ENCODE measurements around the gene ADAM12. TPM values are rescaled to one million over a fixed set of nuclear protein-coding genes. Genes with fewer than 3 reads are reported as not detected.

The ADAM12 gene
- total and polyA plus RNA-seq, 4 donors, result 0.03 to 0.33 (median 0.19) TPM

GRCh38 chr10:126080291-126080825 lies 307.9 kb downstream of the ADAM12 start:
- H3K27ac ChIP-seq (ENCODE audit: low read depth in 1 of 2, low read length in 2 of 2), result no peak overlapping the region
- H3K9ac ChIP-seq (ENCODE audit: low read depth in 1 of 2, low read length in 2 of 2), result no peak overlapping the region
- no peak for DNase-seq (ENCODE audit: low spot score)
- no peak for TF ChIP-seq HNF4G (IDR thresholded peaks at IDR 0.05)
- TF ChIP-seq, protein P1, sequence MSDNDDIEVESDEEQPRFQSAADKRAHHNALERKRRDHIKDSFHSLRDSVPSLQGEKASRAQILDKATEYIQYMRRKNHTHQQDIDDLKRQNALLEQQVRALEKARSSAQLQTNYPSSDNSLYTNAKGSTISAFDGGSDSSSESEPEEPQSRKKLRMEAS (IDR thresholded peaks at IDR 0.05), result no peak
- no peak for TF ChIP-seq CTCF (IDR thresholded peaks at IDR 0.05; ENCODE audit: low read depth, low read length, missing input control)
- TF ChIP-seq RXRA (IDR thresholded peaks at IDR 0.05), result no peak
- TF ChIP-seq EGR1 (IDR thresholded peaks at IDR 0.05; ENCODE audit: low read depth in 2 of 2), result no peak
- no peak for TF ChIP-seq RAD21 (IDR thresholded peaks at IDR 0.05)
- no peak for TF ChIP-seq ATF3 (IDR thresholded peaks at IDR 0.05)
- no peak for TF ChIP-seq JUND (IDR thresholded peaks at IDR 0.05)
- no peak for TF ChIP-seq YY1 (IDR thresholded peaks at IDR 0.05)
- no peak for TF ChIP-seq FOXA2 (IDR thresholded peaks at IDR 0.05)
- TF ChIP-seq, protein P2, sequence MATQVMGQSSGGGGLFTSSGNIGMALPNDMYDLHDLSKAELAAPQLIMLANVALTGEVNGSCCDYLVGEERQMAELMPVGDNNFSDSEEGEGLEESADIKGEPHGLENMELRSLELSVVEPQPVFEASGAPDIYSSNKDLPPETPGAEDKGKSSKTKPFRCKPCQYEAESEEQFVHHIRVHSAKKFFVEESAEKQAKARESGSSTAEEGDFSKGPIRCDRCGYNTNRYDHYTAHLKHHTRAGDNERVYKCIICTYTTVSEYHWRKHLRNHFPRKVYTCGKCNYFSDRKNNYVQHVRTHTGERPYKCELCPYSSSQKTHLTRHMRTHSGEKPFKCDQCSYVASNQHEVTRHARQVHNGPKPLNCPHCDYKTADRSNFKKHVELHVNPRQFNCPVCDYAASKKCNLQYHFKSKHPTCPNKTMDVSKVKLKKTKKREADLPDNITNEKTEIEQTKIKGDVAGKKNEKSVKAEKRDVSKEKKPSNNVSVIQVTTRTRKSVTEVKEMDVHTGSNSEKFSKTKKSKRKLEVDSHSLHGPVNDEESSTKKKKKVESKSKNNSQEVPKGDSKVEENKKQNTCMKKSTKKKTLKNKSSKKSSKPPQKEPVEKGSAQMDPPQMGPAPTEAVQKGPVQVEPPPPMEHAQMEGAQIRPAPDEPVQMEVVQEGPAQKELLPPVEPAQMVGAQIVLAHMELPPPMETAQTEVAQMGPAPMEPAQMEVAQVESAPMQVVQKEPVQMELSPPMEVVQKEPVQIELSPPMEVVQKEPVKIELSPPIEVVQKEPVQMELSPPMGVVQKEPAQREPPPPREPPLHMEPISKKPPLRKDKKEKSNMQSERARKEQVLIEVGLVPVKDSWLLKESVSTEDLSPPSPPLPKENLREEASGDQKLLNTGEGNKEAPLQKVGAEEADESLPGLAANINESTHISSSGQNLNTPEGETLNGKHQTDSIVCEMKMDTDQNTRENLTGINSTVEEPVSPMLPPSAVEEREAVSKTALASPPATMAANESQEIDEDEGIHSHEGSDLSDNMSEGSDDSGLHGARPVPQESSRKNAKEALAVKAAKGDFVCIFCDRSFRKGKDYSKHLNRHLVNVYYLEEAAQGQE (IDR thresholded peaks at IDR 0.05), result no peak
- TF ChIP-seq HNF4A (conservative IDR thresholded peaks at IDR 0.05), result no peak
- TF ChIP-seq NR2F2 (IDR thresholded peaks at IDR 0.05), result no peak
- no peak for TF ChIP-seq SP1 (IDR thresholded peaks at IDR 0.05)
- TF ChIP-seq GABPA (IDR thresholded peaks at IDR 0.05 in 1 of 2, conservative IDR thresholded peaks at IDR 0.05 in 1 of 2), result no peak
- no peak for TF ChIP-seq TAF1 (conservative IDR thresholded peaks at IDR 0.05)
- TF ChIP-seq, protein P3, sequence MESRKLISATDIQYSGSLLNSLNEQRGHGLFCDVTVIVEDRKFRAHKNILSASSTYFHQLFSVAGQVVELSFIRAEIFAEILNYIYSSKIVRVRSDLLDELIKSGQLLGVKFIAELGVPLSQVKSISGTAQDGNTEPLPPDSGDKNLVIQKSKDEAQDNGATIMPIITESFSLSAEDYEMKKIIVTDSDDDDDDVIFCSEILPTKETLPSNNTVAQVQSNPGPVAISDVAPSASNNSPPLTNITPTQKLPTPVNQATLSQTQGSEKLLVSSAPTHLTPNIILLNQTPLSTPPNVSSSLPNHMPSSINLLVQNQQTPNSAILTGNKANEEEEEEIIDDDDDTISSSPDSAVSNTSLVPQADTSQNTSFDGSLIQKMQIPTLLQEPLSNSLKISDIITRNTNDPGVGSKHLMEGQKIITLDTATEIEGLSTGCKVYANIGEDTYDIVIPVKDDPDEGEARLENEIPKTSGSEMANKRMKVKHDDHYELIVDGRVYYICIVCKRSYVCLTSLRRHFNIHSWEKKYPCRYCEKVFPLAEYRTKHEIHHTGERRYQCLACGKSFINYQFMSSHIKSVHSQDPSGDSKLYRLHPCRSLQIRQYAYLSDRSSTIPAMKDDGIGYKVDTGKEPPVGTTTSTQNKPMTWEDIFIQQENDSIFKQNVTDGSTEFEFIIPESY (IDR thresholded peaks at IDR 0.05), result no peak
- TF ChIP-seq FOXA1 (IDR thresholded peaks at IDR 0.05), result no peak
- no peaks in the 10 kb centered on the region for H3K4me1 ChIP-seq (ENCODE audit: control insufficient read depth in 4 of 4, insufficient read depth in 4 of 4, low read length in 3 of 4)
- H3K9me3 ChIP-seq (ENCODE audit: control insufficient read depth in 4 of 4, low read length in 3 of 4), result no peaks in the 10 kb centered on the region
- 32% methylated on average over 7 of the region's 7 CpGs for WGBS
- H3K36me3 ChIP-seq (ENCODE audit: control insufficient read depth in 4 of 4, insufficient read depth in 3 of 4, low read depth in 1 of 4, low read length in 3 of 4), result no peaks in the 10 kb centered on the region
- peaks cover 0 to 5% (median 0%) of the 10 kb centered on the region in 4 donors for H3K27me3 ChIP-seq (ENCODE audit: control insufficient read depth in 4 of 4, insufficient read depth in 4 of 4, low read length in 3 of 4)
- no peak overlapping the region for H3K4me3 ChIP-seq (ENCODE audit: low read depth in 1 of 3, low read length in 3 of 3)

Data from liver (tissue), 9 donors.